GM12878 (cell line): ENCODE data around the gene FAM163A. TPM values are rescaled to one million over a fixed set of nuclear protein-coding genes. Genes with fewer than 3 reads are reported as not detected.

Source experiments
- CREM ChIP-seq: IDR thresholded peaks from 2 replicates; pipeline ENCODE4 v1.6.1; 2014; ENCODE audit warnings: antibody characterized with exemption, low read depth
- EED ChIP-seq: sonication (generic); IDR thresholded peaks from 2 replicates; pipeline ENCODE4 v1.6.1; 2016; ENCODE audit warnings: antibody characterized with exemption, low read depth
- EGR1 ChIP-seq, 2 experiments: IDR thresholded peaks; 1 replicate in 1 of 2; 2 replicates in 1 of 2; pipeline ENCODE4 v1.6.1; 2011 to 2012; ENCODE audit warnings: low read depth in 2 of 2, low read length in 2 of 2, borderline replicate concordance in 1 of 2, mild to moderate bottlenecking in 1 of 2, moderate library complexity in 1 of 2
- HDAC2 ChIP-seq: fragments of 200-600 bp; sonication (generic); IDR thresholded peaks from 2 replicates; pipeline ENCODE4 v1.6.1; 2017
- JUNB ChIP-seq: IDR thresholded peaks from 2 replicates; pipeline ENCODE4 v1.6.1; 2016; ENCODE audit warnings: antibody characterized with exemption, mild to moderate bottlenecking
- NR2C2 ChIP-seq: IDR thresholded peaks from 2 replicates; pipeline ENCODE4 v1.6.1; 2011; ENCODE audit warnings: borderline replicate concordance, low read depth; ENCODE audit not compliant: control insufficient read depth, insufficient read length
- RCOR1 ChIP-seq: conservative IDR thresholded peaks from 2 replicates; pipeline ENCODE4 v1.6.1; 2012; ENCODE audit warnings: low read depth, low read length, improper control_type of control experiment
- SPI1 ChIP-seq: IDR thresholded peaks from 2 replicates; pipeline ENCODE4 v1.6.1; 2011; ENCODE audit warnings: low read depth, mild to moderate bottlenecking, low read length, moderate library complexity, borderline replicate concordance; ENCODE audit not compliant: insufficient read depth
- STAT1 ChIP-seq: fragments of 450-650 bp; conservative IDR thresholded peaks from 2 replicates; pipeline ENCODE4 v1.6.1; 2014; ENCODE audit warnings: antibody characterized with exemption, mild to moderate bottlenecking
- ZNF274 ChIP-seq: IDR thresholded peaks from one replicate; pipeline ENCODE4 v1.8.0; 2011; ENCODE audit not compliant: insufficient read length, insufficient read depth
- polyA plus RNA-seq, 11 experiments: library from polyadenylated mRNA; depleted of rRNA in 4 of 11; unstranded in 6 of 11; stranded (reverse) in 5 of 11; fragments of >200 nt; fragmentation: Nextera tagmentation in 4 of 11; fragmentation: Illumina TruSeq in 1 of 11; extraction: Ambion mirVana in 4 of 11; extraction: Trizol in 1 of 11; gene quantifications; 1 replicate in 1 of 11; 2 replicates in 10 of 11; pipeline versions ENCODE4 v1.2.1 to v1.2.3, GENCODE V29; 2011 to 2016; ENCODE audit warnings: inconsistent platforms in 2 of 11, missing spikeins in 2 of 11, low read depth in 1 of 11
- total RNA-seq, 4 experiments: library from RNA; depleted of rRNA in 3 of 4; stranded (reverse); fragments of >200 nt in 3 of 4; fragmentation: Illumina TruSeq in 1 of 4; extraction: Trizol in 1 of 4; gene quantifications; 2 replicates each; pipeline versions ENCODE4 v1.2.1 to v1.2.3, GENCODE V29; 2013 to 2021
- TF ChIP-seq, protein P1 (sequence below): fragments of 450-650 bp; IDR thresholded peaks from 2 replicates; pipeline ENCODE4 v1.6.1; 2017; ENCODE audit warnings: borderline replicate concordance
- TF ChIP-seq, protein P2 (sequence below): IDR thresholded peaks from 2 replicates; pipeline ENCODE4 v1.6.1; 2012; ENCODE audit warnings: low read length, inconsistent platforms

Gene FAM163A
- total and polyA plus RNA-seq, 10 of the 15 experiments (the other 5 are each of a cell fraction or from before 2014, with no cell fraction given), result not detected

DNA sequence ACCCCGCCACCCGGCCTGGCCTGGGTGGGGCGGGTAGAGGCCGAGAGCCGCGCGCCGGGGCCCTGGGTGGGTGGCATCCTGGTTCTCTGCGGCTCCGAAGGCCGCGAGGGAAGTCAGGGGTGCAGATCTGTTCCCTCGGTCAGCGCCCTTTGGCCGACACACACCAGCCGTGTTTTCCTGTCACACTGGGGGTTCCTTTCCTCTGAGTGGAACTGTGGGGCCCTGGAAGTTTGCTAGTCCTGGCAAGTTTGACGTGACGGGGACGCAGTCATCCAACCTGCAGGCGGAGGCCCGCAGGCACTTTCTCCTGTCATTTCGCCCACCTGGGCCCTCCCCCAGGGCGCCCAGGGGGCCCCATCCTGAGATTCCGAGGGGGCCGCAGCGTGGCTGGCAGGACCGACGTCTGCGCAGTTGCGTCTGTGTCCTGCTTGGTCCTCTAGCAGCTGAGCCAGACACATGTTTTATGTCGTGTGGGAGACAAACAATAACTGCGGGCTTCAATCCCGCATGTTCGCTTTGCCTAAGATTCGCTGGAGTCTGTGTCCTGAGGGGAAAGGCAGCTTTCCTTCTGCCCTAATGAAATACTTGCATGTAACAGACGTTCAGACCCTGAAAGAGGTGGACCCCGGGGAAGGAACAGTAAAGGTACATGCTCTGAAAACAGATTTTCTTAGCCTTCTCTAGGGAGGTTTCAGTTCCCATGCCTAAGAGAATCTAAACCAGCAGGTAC is 1.5 kb downstream of the FAM163A start (continued):
- no peak for TF ChIP-seq EGR1 (IDR thresholded peaks at IDR 0.05; ENCODE audit: borderline replicate concordance in 1 of 2, low read depth in 2 of 2, low read length in 2 of 2)
- TF ChIP-seq HDAC2, result no peak
- TF ChIP-seq STAT1, result no peak
- no peak for TF ChIP-seq JUNB
- no peak for TF ChIP-seq RCOR1
- TF ChIP-seq NR2C2, result no peak
- no peak for TF ChIP-seq CREM
- no peak for TF ChIP-seq SPI1
- TF ChIP-seq, protein P1, sequence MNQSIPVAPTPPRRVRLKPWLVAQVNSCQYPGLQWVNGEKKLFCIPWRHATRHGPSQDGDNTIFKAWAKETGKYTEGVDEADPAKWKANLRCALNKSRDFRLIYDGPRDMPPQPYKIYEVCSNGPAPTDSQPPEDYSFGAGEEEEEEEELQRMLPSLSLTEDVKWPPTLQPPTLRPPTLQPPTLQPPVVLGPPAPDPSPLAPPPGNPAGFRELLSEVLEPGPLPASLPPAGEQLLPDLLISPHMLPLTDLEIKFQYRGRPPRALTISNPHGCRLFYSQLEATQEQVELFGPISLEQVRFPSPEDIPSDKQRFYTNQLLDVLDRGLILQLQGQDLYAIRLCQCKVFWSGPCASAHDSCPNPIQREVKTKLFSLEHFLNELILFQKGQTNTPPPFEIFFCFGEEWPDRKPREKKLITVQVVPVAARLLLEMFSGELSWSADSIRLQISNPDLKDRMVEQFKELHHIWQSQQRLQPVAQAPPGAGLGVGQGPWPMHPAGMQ, result no peak
- TF ChIP-seq, protein P2, sequence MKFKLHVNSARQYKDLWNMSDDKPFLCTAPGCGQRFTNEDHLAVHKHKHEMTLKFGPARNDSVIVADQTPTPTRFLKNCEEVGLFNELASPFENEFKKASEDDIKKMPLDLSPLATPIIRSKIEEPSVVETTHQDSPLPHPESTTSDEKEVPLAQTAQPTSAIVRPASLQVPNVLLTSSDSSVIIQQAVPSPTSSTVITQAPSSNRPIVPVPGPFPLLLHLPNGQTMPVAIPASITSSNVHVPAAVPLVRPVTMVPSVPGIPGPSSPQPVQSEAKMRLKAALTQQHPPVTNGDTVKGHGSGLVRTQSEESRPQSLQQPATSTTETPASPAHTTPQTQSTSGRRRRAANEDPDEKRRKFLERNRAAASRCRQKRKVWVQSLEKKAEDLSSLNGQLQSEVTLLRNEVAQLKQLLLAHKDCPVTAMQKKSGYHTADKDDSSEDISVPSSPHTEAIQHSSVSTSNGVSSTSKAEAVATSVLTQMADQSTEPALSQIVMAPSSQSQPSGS, result no peak
- TF ChIP-seq ZNF274, result no peak
- TF ChIP-seq EED, result no peak
